AG04449 (cell line): ENCODE measurements around the gene BBS1.

ENCODE experiments used
- CTCF ChIA-PET: fragments of 350-600 bp; formaldehyde crosslinking; extraction: SDS; loops from one replicate; lab custom pipeline; 2021; ENCODE audit warnings: antibody characterized with exemption; lab: Yijun Ruan, JAX
- POLR2A ChIA-PET: fragments of 400-600, 350-600 bp; formaldehyde crosslinking; extraction: SDS; loops from one replicate; lab custom pipeline; 2020; ENCODE audit warnings: antibody characterized with exemption, inconsistent platforms; lab: Yijun Ruan, JAX
- DNase-seq: peaks from one replicate; pipeline ENCODE4 v3.0.0-alpha.2; 2010; ENCODE audit warnings: low read depth, low spot score
- H3K4me3 ChIP-seq: 2 replicates; pipeline ENCODE4 v1.5.1; 2011; ENCODE audit warnings: low read depth, mild to moderate bottlenecking, control low read depth, low read length
- CTCF ChIP-seq: IDR thresholded peaks from one replicate; pipeline ENCODE4 v1.5.1; 2011; ENCODE audit warnings: mild to moderate bottlenecking, moderate library complexity, low read length, control low read depth, inconsistent platforms; ENCODE audit not compliant: insufficient read depth; ENCODE audit errors: missing control alignments

BBS1 gene

GRCh38 chr11:66491315-66491935, 19.0 kb upstream of the BBS1 start:
- H3K4me3 ChIP-seq: no peak overlapping the region
- no peak for DNase-seq
- CTCF ChIA-PET: interaction anchor here (0.6 to 1.4 kb wide), 3 partner anchors 12 to 18 kb away, joined by 3 to 5 read pairs (median 4); no protein-coding TSS in a partner anchor
- POLR2A ChIA-PET: interaction anchor here (0.6 kb wide), 1 partner anchor 28 kb away, joined by 3 read pairs; no protein-coding TSS in a partner anchor
- peak; percentile 40 for TF ChIP-seq CTCF

- ChIA-PET POLR2A (no interaction called here), CTCF (interaction anchor here (0.6 to 1.4 kb wide), 5 partner anchors 10 to 13 kb away, joined by 3 to 5 read pairs (median 3); partner anchors contain the start of gene DPP3)
- no peak for TF ChIP-seq CTCF
- no peak for DNase-seq
- no peak overlapping the region for H3K4me3 ChIP-seq
Observed at GRCh38 chr11:66492161-66492865, 18.1 kb upstream of the BBS1 start.

GRCh38 chr11:66493130-66493529, 17.3 kb upstream of the BBS1 start:
- no peak overlapping the region for H3K4me3 ChIP-seq
- TF ChIP-seq CTCF: no peak
- POLR2A ChIA-PET: no interaction called here
- CTCF ChIA-PET: interaction anchor here (1.0 to 1.3 kb wide), 3 partner anchors 11 to 14 kb away, joined by 3 read pairs; partner anchors contain the start of gene DPP3
- no peak for DNase-seq

- H3K4me3 ChIP-seq: no peak overlapping the region
- CTCF ChIA-PET: no interaction called here
- TF ChIP-seq CTCF: no peak
- POLR2A ChIA-PET: no interaction called here
- DNase-seq: no peak
Observed at GRCh38 chr11:66494458-66494857, 16.0 kb upstream of the BBS1 start.

- CTCF ChIA-PET: no interaction called here
- POLR2A ChIA-PET: no interaction called here
- DNase-seq: no peak
- H3K4me3 ChIP-seq: no peak overlapping the region
- no peak for TF ChIP-seq CTCF
Observed at GRCh38 chr11:66494935-66495334, 15.5 kb upstream of the BBS1 start.

GRCh38 chr11:66495401-66495854, 15.0 kb upstream of the BBS1 start:
- no peak for DNase-seq
- H3K4me3 ChIP-seq: no peak overlapping the region
- POLR2A ChIA-PET: no interaction called here
- no peak for TF ChIP-seq CTCF
- CTCF ChIA-PET: no interaction called here
